SK-N-MC (cell line): Measurements from ENCODE around the gene SPSB3.

ENCODE experiments used
- EZH2 ChIP-seq: fragments of 200-600 bp; sonication (generic); IDR thresholded peaks from one replicate; pipeline ENCODE4 v1.6.1; 2017; ENCODE audit warnings: antibody characterized with exemption
- FOXP2 ChIP-seq: optimal IDR thresholded peaks from 2 replicates; pipeline ENCODE3; 2011; ENCODE audit warnings: mild to moderate bottlenecking, moderate library complexity; ENCODE audit not compliant: insufficient read depth; ENCODE audit errors: extremely low read length, control extremely low read depth
- POLR2AphosphoS5 ChIP-seq: IDR thresholded peaks from 2 replicates; pipeline ENCODE4 v1.6.1; 2012; ENCODE audit warnings: mild to moderate bottlenecking, low read depth, low read length, borderline replicate concordance

DNA sequence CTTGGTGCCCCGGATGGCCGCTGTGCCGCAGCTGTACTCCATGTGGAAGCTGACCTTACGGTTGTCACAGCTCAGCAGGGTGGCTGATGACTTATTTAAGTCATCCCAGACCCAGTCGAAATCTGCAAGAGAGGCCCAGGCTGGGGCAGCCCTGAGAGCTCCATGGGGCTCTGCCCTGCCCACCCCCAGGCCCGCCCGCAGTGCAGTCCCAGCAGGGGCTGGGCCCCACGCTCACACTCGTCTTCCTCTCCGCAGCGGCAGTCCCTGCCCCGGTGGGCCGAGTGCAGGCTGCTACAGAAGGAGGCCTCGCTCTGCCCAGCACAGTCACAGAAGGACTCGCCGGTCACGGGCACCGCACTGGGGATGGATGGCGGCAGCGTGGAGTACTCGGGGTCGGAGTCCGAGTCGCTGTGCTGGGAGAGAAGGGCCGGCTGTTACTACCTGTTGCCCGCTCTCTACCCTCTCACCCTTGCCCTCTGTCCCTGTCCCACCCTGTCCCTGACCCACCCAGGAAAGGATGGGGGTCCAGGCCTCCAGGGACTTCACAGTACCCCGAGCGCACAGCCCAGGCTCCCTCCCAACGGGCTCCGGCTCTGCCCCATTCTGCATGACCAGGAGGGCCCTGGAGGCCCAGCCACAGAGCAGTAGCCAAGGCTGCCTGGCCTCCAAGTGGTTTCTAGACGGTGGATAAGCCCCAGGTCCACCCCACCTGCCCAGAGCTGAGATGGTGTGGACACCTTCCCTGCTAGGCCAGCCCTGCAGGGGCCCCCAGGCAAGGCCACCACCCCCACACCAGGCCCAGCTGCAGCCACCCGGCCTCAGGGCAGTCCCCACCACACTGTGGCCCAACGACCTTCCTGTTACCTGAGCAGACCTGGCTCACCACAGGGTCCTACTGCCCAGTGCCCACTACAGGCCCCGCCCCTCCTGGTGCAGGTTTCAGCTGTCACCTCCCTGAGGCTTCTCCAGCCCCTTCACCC is 3.9 kb downstream of the SPSB3 start:
- no peak; the same call in 1 of the 2 replicates for TF ChIP-seq POLR2AphosphoS5
- no peak for TF ChIP-seq EZH2
- TF ChIP-seq FOXP2 = no peak
